Activated T-cell treated with anti-CD3 and anti-CD28 coated beads for 48 hours (primary cell): Measurements from ENCODE around the gene PLXNC1.

Experiments
- DNase-seq: peaks from one replicate; pipeline ENCODE4 v3.0.0-alpha.2; 2020; ENCODE audit warnings: low read depth

The PLXNC1 gene

DNA sequence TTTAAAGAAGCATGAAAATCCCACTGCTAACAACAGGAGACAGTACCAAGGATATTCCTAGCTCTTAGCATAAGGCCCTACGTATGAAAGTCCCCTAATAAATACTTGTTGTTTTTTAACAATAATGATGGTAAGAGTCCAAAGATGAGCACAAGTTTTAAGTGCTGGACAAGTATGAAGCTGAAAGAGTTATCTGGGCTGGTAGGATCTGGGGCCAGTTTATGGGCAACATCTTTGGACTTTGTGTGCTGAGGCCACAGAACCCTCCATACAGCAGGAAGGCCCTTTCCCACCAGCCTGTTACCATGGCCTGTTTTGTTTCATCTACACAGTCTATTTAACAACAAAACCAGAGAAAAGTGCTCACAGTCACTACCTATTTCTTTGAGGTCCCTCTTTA lies 12.5 kb upstream of the PLXNC1 start:
- DNase-seq, result no peak

DNA sequence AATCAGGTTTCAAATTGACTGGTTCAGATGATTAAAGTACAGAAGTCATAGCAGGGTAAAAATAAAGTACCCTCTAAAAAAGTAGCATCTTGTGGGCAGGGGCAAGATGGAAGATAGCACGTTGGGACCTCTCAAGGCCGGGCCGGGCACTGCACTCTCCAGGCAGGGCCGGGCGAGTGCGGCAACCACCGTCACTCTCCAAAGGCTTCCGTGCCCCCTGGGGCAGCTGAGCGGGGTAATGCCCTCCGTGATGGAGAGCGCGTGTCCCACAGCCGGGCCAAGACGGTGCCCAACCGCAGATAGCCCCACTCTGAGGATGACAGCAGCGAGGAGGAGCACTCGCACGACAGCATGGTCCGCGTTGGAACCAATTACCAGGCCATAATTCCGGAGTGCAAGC lies 8.6 kb upstream of the PLXNC1 start:
- no peak for DNase-seq

DNA sequence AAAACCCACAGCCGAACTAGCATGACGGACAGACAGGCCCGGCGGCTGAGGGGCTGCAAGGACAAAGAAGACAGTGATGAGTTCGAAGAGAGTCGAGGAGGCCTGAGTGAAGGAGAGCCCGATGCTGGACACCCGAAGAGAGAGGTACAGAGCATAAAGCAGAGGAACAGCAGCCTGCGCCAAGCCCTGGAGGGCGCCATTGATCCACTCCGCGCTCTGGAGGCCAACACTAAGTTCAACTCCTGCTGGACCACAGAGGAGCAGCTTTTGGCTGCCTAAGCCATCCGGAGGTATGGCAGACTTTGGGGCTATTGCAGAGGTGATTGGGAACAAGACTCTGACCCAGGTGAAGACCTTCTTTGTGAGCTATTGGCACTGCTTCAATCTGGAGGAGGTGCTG lies 7.8 kb upstream of the PLXNC1 start:
- DNase-seq, result peak; percentile 53

DNA sequence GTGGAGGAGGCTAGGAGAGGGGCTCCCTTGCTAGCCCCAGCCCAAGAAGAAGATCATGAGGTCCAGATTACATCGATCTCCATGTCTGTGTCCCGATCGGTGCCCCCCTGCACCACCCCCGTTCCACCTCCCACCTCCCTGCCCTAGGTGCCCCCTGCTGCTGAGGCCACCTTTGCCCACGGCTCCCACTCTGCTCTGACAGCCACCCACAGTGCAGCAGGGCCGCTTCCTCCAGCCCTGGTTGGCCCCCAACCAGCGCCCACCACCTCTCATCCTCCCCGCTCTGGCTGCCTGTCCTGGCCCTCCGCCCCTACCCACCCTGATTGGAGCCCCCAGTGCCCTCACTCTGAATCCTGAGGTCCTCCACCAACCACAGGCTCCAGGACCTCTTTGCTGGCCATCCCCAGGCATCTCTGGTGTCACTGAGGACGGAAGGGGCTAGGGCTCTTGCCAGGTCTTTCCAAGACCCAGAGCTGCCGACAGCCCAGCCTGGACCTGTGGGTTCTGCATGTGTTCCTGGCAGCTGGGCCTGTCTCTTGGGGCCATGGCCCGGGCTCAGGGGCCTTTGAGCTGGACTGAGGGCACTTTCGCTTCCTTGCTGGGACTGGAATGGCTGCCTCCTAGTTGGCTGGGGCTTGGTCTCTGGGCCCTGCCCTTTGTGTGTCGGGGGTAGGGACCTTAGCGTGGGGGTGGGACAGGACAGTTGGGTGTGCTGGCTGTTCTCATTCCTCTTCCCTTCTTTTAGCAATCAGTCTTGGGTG lies 7.2 kb upstream of the PLXNC1 start:
- DNase-seq, result no peak

DNA sequence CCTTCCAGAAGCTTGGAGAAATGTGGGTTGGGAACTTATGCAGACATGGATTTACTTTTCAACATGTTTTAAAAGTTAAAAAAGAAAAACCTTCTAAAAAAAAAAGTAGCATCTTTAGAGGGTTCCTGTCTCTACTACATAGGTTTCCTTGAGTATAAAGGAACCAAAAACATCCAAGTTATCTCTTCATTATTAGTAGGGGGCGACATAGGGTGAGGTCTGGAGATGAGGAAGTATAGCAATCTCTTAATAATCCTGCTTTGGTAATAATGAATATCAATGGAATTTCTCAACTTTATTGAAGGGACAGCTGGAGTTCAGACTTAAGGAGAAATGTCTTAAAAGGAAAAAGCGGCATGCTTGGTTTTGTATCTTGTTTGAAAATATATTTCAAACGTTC lies 6.5 kb upstream of the PLXNC1 start:
- DNase-seq, result no peak

DNA sequence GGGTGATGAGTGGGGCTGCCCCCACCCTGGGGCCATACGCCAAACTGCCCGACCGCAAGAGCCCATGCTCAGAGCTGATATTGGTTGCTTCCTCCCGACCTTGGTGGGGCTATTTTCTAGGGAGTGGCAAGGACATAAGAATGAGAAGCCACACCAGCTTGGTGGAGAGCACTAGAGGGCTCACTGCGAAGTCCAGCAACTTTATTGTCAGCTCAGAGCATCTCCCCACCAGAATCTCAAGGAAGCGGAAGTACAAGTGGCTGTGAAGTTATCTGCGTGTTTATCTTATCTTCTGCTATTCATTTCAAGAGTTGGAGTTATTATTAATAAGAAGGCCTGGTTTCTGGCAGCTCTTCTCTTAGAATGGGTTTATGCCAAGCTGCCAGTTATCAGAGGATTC lies 4.9 kb upstream of the PLXNC1 start:
- no peak for DNase-seq

DNA sequence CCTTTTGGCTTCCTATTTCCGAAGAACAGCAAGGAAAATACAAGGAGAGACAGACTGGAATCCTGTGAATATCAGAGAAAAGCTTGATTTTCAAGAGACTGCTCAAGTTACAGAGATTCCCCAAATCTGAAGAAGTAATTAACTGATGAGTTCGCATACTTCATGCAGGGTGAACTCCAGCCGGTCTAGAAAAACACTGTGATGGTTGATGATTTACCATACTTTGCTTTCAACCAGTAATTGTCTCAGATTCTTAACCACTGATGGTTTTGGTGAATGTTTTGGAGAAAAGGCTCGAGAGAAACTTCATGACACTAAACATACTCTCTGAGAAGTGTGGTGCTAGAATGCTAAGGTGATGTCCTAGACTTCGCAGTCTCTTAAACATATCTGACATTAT lies 4.4 kb upstream of the PLXNC1 start:
- no peak for DNase-seq

DNA sequence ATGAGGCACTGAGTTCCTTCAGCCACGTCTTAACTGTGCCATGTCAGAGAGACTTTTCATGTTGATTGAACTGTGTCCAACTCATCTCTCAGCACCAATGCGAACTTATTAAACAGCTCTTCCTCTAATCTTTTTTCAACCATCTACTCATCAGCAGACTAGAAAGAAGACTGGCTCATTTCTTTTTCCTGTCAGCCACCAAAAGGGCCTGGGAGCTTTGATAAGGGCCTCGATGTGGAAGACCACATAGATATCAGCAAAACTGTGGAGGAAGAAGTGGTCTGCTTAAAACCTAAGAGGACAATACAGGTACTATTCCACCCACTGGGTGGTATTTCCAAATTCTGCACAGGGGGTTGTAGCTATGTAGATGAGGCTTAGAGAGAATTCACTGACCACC lies 3.6 kb upstream of the PLXNC1 start:
- DNase-seq, result no peak

DNA sequence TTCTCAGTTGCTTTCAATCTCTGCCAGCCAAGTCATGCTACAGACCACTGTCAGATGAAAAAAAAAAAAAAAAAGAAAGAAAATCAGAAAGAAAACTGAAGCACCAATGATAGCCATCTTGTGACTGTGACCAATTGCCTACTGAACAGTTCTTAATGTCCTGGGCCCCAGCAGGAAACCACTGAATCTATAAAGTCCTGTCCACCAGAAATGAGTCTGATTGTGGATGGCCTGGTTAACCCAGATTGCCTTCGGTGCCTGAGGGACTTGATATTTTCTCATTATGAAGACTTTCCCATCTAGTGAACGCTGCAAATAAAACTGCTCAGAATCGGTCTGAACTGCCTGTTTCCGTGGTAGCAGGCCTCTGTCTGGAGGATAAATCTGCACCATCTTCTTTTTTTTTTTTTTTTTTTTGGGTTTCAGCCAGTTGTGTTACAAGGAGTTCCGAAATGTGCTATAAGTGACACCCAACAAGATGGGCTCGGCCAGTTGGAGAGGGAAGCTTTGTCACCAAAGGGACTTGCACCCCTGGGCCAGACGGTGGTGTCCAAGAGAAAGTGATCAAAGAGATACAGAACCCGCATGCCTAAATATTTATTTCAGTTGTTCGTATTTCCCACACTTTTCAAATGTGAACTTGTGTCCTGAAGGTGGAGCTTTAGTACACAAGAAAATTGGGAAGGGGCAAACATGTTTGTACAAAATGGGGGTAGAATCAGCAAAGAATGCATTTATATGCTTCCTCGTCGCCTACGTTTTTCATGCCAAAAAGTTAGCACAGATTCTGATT lies 3.0 kb upstream of the PLXNC1 start:
- DNase-seq, result no peak

DNA sequence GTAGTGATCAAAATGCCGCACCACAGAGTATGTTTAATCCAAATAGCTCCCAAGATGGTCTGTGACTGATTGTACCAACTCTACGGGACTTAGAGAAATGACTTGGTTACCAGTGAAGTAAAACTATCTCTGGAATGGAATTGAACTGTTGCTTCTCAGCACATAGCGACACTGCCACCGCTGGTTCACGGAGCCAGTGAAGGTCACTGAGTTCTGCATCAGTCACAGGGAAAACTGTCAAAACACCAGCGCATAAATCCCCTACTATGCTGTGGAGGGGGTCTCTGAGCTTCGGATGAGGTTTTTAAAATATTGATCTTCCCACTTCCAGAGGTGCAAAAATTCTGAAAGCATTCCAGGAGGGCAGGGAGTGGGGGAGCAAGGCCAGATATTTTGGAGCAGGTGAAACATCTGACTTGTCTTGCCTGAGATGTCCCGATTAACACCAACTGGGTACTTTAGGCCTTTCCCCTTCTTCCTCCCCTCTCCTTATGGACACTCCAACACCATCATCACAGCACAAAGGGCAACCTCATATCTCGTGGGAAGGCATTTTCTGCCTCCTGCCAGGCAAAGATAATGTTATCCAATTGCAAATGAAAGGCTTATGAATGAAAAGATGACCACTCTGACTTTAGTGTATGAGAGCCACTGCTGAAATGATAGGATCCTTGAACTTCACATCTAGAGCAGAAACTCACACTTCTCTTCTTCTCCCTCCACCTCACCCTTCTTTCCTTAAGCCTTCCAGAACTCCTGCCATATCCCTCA lies 2.0 kb upstream of the PLXNC1 start:
- no peak for DNase-seq

DNA sequence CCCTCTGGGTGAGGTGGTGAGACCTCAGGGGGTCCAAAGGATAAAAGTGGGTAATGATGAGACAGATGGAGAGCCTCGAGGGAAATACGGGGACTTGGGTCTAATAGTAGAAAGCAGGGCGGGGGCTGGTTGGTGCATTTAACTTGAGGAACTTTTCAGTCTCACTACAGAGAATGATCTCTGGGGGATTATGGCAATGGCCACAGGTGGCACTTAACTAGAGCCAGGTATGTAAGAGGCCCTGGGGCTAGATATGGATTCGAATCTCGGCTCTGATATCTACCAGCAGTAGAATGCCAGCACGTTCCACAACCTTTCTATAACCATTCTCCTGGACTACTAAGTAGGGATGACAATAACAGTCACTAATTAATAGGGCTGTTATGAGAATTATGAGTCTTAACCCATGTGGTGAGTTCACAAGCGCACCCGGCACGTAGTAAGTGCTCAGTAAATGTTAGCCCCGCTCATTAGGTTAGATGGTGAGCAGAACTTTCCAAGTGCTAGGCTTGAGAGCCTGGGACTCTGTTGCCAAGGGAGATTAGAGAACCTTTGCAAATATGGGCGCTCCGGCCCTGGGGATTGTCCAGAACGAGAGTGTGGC lies 888 bp upstream of the PLXNC1 start:
- DNase-seq, result no peak

DNA sequence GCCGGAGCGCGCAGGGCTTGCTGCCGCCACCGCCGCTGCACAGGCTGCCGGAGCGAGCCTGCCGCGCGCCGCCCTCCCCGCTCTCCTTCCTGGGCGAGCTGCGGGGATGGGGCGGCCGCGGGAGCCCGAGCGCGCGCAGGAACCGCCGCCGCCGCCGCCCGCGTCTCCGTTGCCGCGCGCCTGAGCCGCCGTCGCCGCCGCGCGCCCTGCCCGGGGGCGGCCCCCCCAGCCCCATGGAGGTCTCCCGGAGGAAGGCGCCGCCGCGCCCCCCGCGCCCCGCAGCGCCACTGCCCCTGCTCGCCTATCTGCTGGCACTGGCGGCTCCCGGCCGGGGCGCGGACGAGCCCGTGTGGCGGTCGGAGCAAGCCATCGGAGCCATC lies 352 bp downstream of the PLXNC1 start:
- no peak for DNase-seq

DNA sequence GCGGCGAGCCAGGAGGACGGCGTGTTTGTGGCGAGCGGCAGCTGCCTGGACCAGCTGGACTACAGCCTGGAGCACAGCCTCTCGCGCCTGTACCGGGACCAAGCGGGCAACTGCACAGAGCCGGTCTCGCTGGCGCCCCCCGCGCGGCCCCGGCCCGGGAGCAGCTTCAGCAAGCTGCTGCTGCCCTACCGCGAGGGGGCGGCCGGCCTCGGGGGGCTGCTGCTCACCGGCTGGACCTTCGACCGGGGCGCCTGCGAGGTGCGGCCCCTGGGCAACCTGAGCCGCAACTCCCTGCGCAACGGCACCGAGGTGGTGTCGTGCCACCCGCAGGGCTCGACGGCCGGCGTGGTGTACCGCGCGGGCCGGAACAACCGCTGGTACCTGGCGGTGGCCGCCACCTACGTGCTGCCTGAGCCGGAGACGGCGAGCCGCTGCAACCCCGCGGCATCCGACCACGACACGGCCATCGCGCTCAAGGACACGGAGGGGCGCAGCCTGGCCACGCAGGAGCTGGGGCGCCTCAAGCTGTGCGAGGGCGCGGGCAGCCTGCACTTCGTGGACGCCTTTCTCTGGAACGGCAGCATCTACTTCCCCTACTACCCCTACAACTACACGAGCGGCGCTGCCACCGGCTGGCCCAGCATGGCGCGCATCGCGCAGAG lies 873 bp downstream of the PLXNC1 start:
- peak; percentile 38 for DNase-seq

DNA sequence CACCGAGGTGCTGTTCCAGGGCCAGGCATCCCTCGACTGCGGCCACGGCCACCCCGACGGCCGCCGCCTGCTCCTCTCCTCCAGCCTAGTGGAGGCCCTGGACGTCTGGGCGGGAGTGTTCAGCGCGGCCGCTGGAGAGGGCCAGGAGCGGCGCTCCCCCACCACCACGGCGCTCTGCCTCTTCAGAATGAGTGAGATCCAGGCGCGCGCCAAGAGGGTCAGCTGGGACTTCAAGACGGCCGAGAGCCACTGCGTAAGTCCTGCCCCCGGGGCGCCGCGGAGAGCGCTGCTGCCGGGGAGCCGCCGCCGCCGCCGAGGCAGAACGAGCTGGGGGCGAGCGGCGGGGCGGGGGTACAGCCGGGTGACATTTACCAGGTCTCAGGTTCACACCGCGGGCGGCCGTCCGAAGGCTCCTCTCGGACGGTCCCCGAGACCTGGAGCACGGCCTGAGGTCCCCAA lies 1.4 kb downstream of the PLXNC1 start:
- DNase-seq, result no peak

DNA sequence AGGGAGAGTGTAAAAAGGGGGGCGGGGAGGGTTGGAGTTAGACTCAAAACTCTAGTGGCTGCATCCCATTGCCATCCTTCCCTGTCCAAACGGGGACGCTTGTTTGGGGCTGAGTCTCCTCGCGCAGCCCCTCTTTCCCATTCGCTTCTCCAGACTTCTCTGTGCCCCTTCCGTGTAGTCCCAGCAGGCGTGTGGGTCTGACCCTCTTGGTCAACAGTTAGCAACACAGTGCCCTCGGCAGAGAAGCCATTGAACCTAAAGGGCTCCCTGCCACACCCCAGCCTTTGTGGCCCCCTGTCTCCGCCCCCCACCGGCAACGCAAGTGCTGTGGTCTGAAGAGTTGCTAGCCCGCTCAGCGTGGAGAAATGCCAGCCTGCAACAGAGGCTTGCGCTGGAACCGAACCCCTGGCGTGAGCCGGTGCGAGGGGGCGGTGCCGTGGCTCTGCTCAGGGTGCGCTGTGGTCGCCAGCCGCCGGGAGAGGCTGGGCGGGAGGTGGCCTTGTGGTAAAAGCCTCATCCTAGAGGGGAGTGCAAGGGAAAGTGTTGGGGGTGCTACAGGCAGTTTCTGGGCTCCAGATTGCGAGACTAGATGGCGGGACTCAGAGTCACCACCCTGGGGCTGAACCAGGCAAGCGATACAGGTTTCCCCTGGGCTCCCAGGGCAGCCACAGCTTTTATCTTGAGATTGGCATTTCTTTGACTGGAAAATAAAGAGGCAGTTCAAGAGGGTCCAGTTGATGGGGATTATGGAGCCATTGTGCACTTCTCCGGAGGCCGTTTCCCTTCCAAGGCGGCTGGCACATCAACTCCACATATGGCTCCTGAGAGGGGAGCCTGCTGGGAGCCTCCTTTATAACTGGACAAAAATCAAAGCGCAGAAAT lies 2.1 kb downstream of the PLXNC1 start:
- DNase-seq, result no peak

DNA sequence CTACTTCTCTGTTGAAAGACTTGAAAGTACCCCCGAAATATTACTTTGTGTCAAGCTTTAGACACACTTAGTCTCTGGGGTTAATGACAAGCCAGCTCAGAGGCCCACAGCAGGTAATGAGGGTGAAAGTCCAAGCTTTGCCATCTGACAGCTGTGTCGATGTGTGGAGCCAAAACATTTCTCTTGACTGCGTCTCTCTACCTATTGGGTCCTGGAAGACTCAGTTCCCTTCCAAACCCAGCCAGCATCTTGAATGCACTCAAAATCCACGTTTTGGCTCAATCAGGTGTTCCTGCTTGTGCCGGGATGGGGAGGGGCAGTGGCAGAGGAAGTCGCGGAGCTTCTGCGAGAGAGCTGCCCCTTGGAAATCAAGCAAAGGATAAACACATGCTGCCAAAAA lies 3.2 kb downstream of the PLXNC1 start:
- no peak for DNase-seq

DNA sequence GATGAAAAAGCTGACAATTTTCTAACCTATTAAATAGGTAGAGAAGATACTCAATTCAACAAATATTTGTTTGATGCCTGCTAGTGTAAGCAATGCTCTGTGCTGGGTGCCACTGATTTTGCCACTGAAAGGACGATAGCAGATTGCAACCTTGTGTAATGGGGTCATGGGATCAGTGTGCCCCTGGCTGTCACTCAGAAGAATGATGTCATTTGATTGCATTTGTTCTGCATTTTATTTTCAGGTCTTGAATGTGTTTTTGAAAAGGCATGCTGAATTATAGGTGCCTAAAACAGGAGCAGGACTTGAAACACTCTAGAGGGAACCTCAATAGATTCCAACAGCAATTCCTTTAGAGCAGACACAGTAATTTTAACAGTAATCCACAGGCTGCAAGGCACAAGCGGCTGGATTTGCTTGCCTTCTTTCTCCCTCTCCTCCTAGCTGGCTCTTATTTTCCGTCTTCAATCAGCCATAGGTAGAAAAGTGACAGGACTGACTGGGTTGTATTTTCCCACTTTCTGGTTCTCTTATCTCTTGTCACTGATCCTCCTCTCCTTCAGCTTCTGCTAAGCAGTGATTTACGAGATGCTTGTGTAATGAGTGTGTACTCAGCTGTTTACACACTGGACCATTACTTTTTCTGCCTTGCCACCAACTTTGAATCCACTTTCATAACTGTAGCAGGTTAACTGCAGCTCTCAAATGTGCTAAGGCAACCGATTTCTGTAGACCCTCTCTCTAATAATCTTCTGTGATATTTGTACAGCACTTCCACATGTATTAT lies 4.1 kb downstream of the PLXNC1 start:
- no peak for DNase-seq

DNA sequence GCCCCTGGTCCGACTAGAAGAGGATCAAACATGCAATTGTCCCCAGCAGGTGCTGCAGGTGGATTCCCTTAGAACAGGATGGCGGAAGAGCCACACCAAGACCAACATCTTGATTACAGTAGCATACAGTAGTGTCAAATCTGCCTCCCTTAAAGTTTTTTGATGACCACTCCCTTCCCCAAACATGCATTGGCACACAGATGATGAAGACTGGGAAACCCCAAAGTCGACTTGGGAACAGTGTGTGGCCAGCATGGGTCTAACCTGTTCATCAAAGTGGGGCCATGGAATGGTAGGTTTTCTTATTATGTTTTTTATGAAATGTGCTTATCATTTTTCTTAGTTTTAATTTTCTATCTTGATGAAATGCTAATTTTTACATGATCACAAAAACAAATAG lies 8.8 kb downstream of the PLXNC1 start:
- DNase-seq, result no peak

DNA sequence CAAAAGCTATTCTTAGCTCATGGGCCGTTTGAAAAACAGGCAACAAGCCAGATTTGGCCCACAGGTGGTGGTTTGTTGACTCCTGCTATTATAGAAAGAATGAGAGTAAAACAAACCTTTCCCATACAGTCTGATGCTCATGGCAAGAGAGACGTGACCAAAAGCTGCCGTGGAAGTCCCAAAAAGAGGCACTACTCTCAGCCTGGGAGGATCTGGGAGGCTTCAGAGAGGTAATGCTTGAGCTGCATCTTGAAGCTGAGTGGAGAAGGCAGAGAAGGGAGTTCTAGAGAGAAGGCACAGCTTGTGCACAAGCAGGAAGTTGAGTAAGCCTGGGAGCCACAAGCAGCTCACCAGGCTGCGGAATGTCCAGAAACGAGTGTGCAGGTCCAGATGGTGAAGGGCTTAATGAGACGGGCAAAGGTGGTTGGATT lies 9.6 kb downstream of the PLXNC1 start:
- no peak for DNase-seq

DNA sequence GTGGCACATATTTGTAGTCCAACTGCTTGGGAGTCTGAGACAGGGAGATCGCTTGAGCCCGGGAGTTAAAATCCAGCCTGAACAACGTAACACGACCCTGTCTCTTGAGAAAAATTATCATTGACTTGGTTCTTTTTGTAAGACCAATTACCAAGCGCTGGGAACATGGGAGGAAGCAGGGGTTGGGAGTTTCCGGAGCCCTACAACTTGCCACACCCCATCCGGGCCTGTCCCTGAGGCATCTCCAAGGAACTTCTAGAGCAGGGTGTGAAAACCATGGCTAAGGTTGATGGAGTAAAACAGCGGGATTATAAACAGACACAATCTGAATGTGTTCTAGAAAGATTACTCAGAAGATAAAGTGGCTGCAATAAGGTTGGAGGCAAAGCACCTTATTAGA lies 10.3 kb downstream of the PLXNC1 start:
- DNase-seq, result no peak
